Mesendoderm (in vitro differentiated cells): ENCODE results near the gene TBXA2R.

ENCODE experiments used
- DNase-seq: peaks from one replicate; pipeline ENCODE4 v3.0.0; 2013
- H2AK5ac ChIP-seq: 2 replicates; pipeline ENCODE4 v1.6.1; 2013; ENCODE audit warnings: low read length, inconsistent platforms
- H2BK120ac ChIP-seq: 2 replicates; pipeline ENCODE4 v1.6.1; 2013; ENCODE audit warnings: low read depth, mild to moderate bottlenecking, low read length, moderate library complexity, mixed read lengths
- H2BK15ac ChIP-seq: replicated peaks from 2 replicates; pipeline ENCODE4 v1.6.1; 2013; ENCODE audit warnings: low read depth, mild to moderate bottlenecking, moderate library complexity
- H2BK5ac ChIP-seq: 2 replicates; pipeline ENCODE4 v1.6.1; 2013; ENCODE audit warnings: low read length, inconsistent platforms
- H3K18ac ChIP-seq: 2 replicates; pipeline ENCODE4 v1.6.1; 2013; ENCODE audit warnings: mild to moderate bottlenecking, low read length, mixed read lengths
- H3K23ac ChIP-seq: one replicate; pipeline ENCODE4 v1.6.1; 2013; ENCODE audit warnings: low read length
- H3K27ac ChIP-seq: 2 replicates; pipeline ENCODE4 v1.5.1; 2013; ENCODE audit warnings: low read depth, mild to moderate bottlenecking, inconsistent platforms, low read length, moderate library complexity
- H3K27me3 ChIP-seq: 2 replicates; pipeline ENCODE4 v1.6.1; 2013; ENCODE audit warnings: low read length, control low read depth, mild to moderate bottlenecking, inconsistent platforms; ENCODE audit not compliant: insufficient read depth, poor library complexity
- H3K36me3 ChIP-seq: 2 replicates; pipeline ENCODE4 v1.6.1; 2013; ENCODE audit warnings: low read length, inconsistent platforms; ENCODE audit not compliant: control insufficient read depth, insufficient read depth
- H3K4ac ChIP-seq: one replicate; pipeline ENCODE4 v1.6.1; 2013; ENCODE audit warnings: low read depth, mild to moderate bottlenecking, low read length, moderate library complexity
- H3K4me1 ChIP-seq: 2 replicates; pipeline ENCODE4 v1.6.1; 2013; ENCODE audit warnings: low read depth, low read length, inconsistent platforms; ENCODE audit not compliant: control insufficient read depth
- H3K4me2 ChIP-seq: 2 replicates; pipeline ENCODE4 v1.6.1; 2013; ENCODE audit warnings: low read length
- H3K4me3 ChIP-seq: 2 replicates; pipeline ENCODE4 v1.5.1; 2013; ENCODE audit warnings: mild to moderate bottlenecking, low read length
- H3K56ac ChIP-seq: one replicate; pipeline ENCODE4 v1.6.1; 2013; ENCODE audit warnings: low read length
- H3K79me1 ChIP-seq: 2 replicates; pipeline ENCODE4 v1.6.1; 2013; ENCODE audit warnings: low read length, inconsistent platforms
- H3K79me2 ChIP-seq: 2 replicates; pipeline ENCODE4 v1.6.1; 2013; ENCODE audit warnings: mild to moderate bottlenecking, low read length; ENCODE audit not compliant: control insufficient read depth, insufficient read depth
- H3K9ac ChIP-seq: 2 replicates; pipeline ENCODE4 v1.6.1; 2013; ENCODE audit warnings: low read length, inconsistent platforms
- H4K5ac ChIP-seq: one replicate; pipeline ENCODE4 v1.6.1; 2013; ENCODE audit warnings: low read length
- H4K8ac ChIP-seq: one replicate; pipeline ENCODE4 v1.6.1; 2013; ENCODE audit warnings: low read depth, mild to moderate bottlenecking, control low read depth, low read length, moderate library complexity
- WGBS: extraction: QIAGEN DNeasy Blood & Tissue Kit; methylation state at CpG from one replicate; pipeline ENCODE4 v1.1.7; 2013; ENCODE audit warnings: low lambda C conversion rate, missing lambda C conversion rate; ENCODE audit not compliant: insufficient coverage; ENCODE audit errors: extremely low coverage; 5-methylcytosine and 5-hydroxymethylcytosine counted together

The TBXA2R gene

DNA sequence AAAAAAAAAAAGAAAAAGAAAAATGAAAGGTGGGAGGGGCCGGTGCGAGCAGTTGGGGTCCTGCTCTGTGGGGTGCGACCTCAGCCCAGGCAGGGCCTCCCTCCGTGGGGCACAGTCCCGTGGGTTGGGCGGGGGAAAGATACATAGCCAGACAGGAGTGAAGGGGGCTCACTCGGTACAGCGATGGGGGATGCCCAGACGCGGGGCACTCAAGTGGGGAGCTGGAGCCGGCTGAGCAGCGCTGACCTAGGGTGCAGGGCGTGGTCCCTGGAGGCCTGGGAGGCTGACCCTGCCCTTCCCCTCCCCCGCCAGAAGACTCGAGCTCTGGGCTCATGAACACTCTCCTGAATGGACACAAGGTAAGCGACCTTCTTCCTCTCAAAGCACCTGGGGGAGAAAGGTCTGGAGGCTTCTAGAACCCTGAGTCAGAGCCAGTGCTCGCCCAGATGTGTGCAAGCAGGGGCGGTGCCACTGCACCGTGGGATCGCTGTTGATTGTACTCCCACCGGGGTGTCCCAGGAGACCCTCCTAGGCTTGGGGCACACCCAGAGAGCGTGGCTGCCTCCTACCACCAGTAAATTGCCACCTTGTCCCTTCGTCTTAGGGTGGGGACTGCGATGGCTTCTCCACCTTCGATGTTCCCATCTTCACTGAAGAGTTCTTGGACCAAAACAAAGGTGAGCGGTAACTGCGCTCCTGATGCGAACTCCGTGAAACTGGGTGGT lies 30.6 kb downstream of the TBXA2R start:
- H3K23ac ChIP-seq: no peak overlapping the region
- H4K8ac ChIP-seq: no peak overlapping the region
- H3K18ac ChIP-seq: no peak overlapping the region
- H3K56ac ChIP-seq: peak overlapping the region; percentile 99
- peaks cover 6% of the 10 kb centered on the region for H3K4me1 ChIP-seq
- H3K27ac ChIP-seq: no peak overlapping the region
- no peak overlapping the region for H3K4me3 ChIP-seq
- no peak overlapping the region for H2BK120ac ChIP-seq
- peak overlapping the region; percentile 93 for H3K4me2 ChIP-seq
- no peak overlapping the region for H3K4ac ChIP-seq
- no peaks in the 10 kb centered on the region for H3K79me2 ChIP-seq
- no peak overlapping the region for H2BK15ac ChIP-seq
- no peak overlapping the region for H4K5ac ChIP-seq
- WGBS: no CpG with 5 or more reads among the region's 29 CpGs
- H3K9ac ChIP-seq: peak overlapping the region; percentile 93
- no peak for DNase-seq
- H2AK5ac ChIP-seq: no peak overlapping the region
- H3K27me3 ChIP-seq: no peaks in the 10 kb centered on the region
- no peaks in the 10 kb centered on the region for H3K79me1 ChIP-seq
- no peak overlapping the region for H2BK5ac ChIP-seq
- H3K36me3 ChIP-seq: no peaks in the 10 kb centered on the region

DNA sequence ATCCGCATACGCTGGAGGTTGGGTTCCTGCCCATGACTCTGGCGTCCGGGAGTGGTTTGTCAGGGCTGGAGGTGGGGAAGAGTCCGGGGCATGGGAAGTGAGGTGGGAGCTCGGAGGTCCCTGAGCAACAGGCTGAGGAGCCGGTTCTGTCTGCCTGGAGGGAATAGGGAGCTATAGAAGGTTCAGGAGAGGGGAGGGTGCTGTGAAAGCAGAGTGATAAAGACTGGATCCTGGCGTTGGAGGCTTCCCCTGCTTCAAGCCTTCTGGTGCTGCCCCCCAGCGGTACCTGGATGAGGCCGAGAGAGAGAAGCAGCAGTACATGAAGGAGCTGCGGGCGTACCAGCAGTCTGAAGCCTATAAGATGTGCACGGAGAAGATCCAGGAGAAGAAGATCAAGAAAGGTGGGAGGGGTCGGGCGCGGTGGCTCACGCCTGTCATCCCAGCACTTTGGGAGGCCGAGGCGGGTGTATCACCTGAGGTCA lies 31.4 kb downstream of the TBXA2R start:
- Histone ChIP-seq H3K4me1 (peaks cover 6% of the 10 kb centered on the region), H3K36me3 (no peaks in the 10 kb centered on the region), H3K23ac (no peak overlapping the region), H3K56ac (no peak overlapping the region), H2BK5ac (no peak overlapping the region), H3K9ac (no peak overlapping the region), H3K79me2 (no peaks in the 10 kb centered on the region), H2BK120ac (no peak overlapping the region), H3K27ac (no peak overlapping the region), H4K5ac (no peak overlapping the region), H4K8ac (no peak overlapping the region), H3K4me2 (no peak overlapping the region), H3K18ac (no peak overlapping the region), H3K4me3 (no peak overlapping the region), H2BK15ac (no peak overlapping the region), H3K4ac (no peak overlapping the region), H3K79me1 (no peaks in the 10 kb centered on the region), H2AK5ac (no peak overlapping the region), H3K27me3 (no peaks in the 10 kb centered on the region)
- WGBS: no CpG with 5 or more reads among the region's 19 CpGs
- DNase-seq: peak; percentile 80

DNA sequence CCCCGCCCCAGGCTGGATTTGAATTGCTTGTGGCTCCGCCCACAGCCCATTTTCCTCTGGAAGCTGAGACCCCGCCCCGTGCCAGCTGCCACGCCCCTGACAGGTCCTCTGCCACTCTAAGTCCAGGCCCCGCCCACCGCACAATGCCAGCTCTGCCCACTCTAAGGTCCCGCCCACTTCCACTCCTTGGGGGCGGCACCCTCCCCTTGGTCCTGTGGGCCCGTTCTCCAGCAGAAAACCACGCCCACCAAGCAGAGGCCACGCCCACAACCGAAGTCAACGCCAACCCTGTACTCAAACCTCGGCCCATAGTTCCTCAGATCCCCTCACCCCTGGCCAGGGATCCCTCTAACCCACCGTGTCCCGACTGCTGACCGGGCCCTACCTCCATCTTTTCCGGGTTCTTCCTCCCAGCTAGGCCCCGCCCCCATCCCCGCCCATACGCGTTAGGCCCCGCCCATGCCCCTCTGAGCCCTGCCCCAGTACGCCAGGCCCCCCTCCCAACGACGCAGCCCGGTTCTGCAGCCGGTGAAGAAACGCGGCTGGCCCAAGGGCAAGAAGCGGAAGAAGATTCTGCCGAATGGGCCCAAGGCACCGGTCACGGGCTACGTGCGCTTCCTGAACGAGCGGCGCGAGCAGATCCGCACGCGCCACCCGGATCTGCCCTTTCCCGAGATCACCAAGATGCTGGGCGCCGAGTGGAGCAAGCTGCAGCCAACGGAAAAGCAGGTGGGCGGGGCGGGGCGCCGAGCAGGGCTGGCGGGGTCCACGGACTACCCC lies 32.6 kb downstream of the TBXA2R start:
- Histone ChIP-seq H3K4ac (no peak overlapping the region), H3K79me1 (no peaks in the 10 kb centered on the region), H3K79me2 (no peaks in the 10 kb centered on the region), H2BK15ac (no peak overlapping the region), H2BK5ac (no peak overlapping the region), H3K27me3 (no peaks in the 10 kb centered on the region), H3K18ac (no peak overlapping the region), H3K9ac (no peak overlapping the region), H3K4me1 (peaks cover 6% of the 10 kb centered on the region), H2AK5ac (no peak overlapping the region), H3K36me3 (no peaks in the 10 kb centered on the region), H3K4me2 (no peak overlapping the region), H4K8ac (no peak overlapping the region), H2BK120ac (no peak overlapping the region), H3K56ac (peak overlapping the region; percentile 60), H3K27ac (no peak overlapping the region), H3K23ac (no peak overlapping the region), H3K4me3 (no peak overlapping the region), H4K5ac (no peak overlapping the region)
- peak; percentile 98 for DNase-seq
- no CpG with 5 or more reads among the region's 55 CpGs for WGBS

DNA sequence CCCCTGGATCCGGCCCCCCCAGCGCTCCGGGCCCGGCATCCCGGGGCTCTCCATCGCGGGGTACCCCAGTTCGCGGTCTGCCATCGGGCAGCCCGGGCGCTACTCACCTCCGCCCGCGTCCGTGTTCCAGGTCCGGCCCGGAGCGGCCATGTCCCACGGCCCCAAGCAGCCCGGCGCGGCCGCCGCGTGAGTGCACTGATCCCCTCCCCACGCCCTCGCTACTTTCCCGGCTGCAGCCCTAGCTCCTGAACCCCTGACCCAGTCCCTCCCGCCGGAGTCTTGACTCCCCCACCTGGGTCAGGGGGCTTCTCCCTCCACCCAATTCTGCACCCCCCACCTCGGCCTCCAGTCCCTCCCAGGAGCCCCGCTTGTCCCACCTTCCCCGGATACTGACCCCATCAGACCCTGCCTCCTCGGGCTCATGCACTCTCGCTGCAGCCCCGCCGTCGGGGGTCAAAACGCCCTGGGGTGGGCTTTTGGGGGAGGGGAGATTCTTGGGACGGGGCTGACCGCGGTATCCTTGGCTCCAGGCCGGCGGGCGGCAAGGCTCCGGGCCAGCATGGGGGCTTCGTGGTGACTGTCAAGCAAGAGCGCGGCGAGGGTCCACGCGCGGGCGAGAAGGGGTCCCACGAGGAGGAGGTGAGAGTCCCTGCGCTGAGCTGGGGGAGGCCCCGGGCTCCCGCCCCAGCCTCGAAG lies 33.4 kb downstream of the TBXA2R start:
- H3K4me2 ChIP-seq: peak overlapping the region; percentile 66
- H2AK5ac ChIP-seq: no peak overlapping the region
- no peak for DNase-seq
- H3K23ac ChIP-seq: no peak overlapping the region
- no peaks in the 10 kb centered on the region for H3K79me1 ChIP-seq
- no peaks in the 10 kb centered on the region for H3K79me2 ChIP-seq
- H3K4ac ChIP-seq: peak overlapping the region; percentile 71
- no peak overlapping the region for H4K5ac ChIP-seq
- peak overlapping the region; percentile 81 for H3K9ac ChIP-seq
- no peaks in the 10 kb centered on the region for H3K36me3 ChIP-seq
- H2BK120ac ChIP-seq: peak overlapping the region; percentile 56
- WGBS: no CpG with 5 or more reads among the region's 60 CpGs
- H4K8ac ChIP-seq: no peak overlapping the region
- H2BK5ac ChIP-seq: no peak overlapping the region
- peak overlapping the region; percentile 66 for H3K4me3 ChIP-seq
- H3K56ac ChIP-seq: peak overlapping the region; percentile 84
- peaks cover 6% of the 10 kb centered on the region for H3K4me1 ChIP-seq
- H2BK15ac ChIP-seq: no peak overlapping the region
- no peaks in the 10 kb centered on the region for H3K27me3 ChIP-seq
- peak overlapping the region; percentile 22 for H3K27ac ChIP-seq
- H3K18ac ChIP-seq: peak overlapping the region; percentile 86

GRCh38 chr19:3572855-3573161 lies 33.9 kb downstream of the TBXA2R start, which contains the start of gene HMG20B:
Gene HMG20B (plus strand): TSS chr19:3572944. CDS start chr19:3573310, 366 bp downstream.
- peak within 1 kb of the TSS; percentile 66 for H3K4me2 ChIP-seq
- no CpG with 5 or more reads among the region's 30 CpGs for WGBS
- H3K9ac ChIP-seq: peak within 1 kb of the TSS; percentile 81
- peak within 1 kb of the TSS; percentile 56 for H2BK120ac ChIP-seq
- no peak within 1 kb of the TSS for H2AK5ac ChIP-seq
- H4K5ac ChIP-seq: no peak within 1 kb of the TSS
- H3K79me1 ChIP-seq: no peaks in the 10 kb centered on the region
- no peak within 1 kb of the TSS for H2BK15ac ChIP-seq
- DNase-seq: no peak
- H3K27me3 ChIP-seq: no peaks in the 10 kb centered on the region
- no peaks in the 10 kb centered on the region for H3K79me2 ChIP-seq
- H3K36me3 ChIP-seq: no peaks in the 10 kb centered on the region
- H3K4me1 ChIP-seq: peaks cover 6% of the 10 kb centered on the region
- peak within 1 kb of the TSS; percentile 86 for H3K18ac ChIP-seq
- H4K8ac ChIP-seq: no peak within 1 kb of the TSS
- H2BK5ac ChIP-seq: no peak within 1 kb of the TSS
- no peak within 1 kb of the TSS for H3K23ac ChIP-seq
- peak within 1 kb of the TSS; percentile 22 for H3K27ac ChIP-seq
- peak within 1 kb of the TSS; percentile 71 for H3K4ac ChIP-seq
- H3K4me3 ChIP-seq: peak within 1 kb of the TSS; percentile 66
- peak within 1 kb of the TSS; percentile 84 for H3K56ac ChIP-seq
